Liver (tissue), 3 donors: Measurements from ENCODE around the gene NFIX.

ENCODE experiments used
- ATF3 ChIP-seq: IDR thresholded peaks from 2 replicates; pipeline ENCODE4 v1.6.1; 2016; ENCODE audit warnings: antibody characterized with exemption
- FOXA1 ChIP-seq: IDR thresholded peaks from 2 replicates; pipeline ENCODE4 v1.6.1; 2016; ENCODE audit warnings: antibody characterized with exemption
- GABPA ChIP-seq, 2 donors: IDR thresholded peaks in 1 of 2; conservative IDR thresholded peaks in 1 of 2; 2 replicates each; pipeline ENCODE4 v1.6.1; 2016; ENCODE audit warnings: antibody characterized with exemption in 2 of 2, mild to moderate bottlenecking in 1 of 2, moderate library complexity in 1 of 2
- JUND ChIP-seq, 2 donors: IDR thresholded peaks; 2 replicates each; pipeline ENCODE4 v1.6.1; 2016; ENCODE audit warnings: antibody characterized with exemption in 2 of 2
- RAD21 ChIP-seq, 2 donors: IDR thresholded peaks; 2 replicates each; pipeline ENCODE4 v1.6.1; 2016; ENCODE audit warnings: antibody characterized with exemption in 2 of 2, mild to moderate bottlenecking in 2 of 2
- RXRA ChIP-seq, 2 donors: IDR thresholded peaks; 2 replicates each; pipeline ENCODE4 v1.6.1; 2017 to 2018; ENCODE audit warnings: antibody characterized with exemption in 2 of 2, mild to moderate bottlenecking in 1 of 2
- SP1 ChIP-seq: IDR thresholded peaks from 2 replicates; pipeline ENCODE4 v1.6.1; 2018; ENCODE audit warnings: antibody characterized with exemption, mild to moderate bottlenecking
- TAF1 ChIP-seq: conservative IDR thresholded peaks from 2 replicates; pipeline ENCODE4 v1.6.1; 2016; ENCODE audit warnings: antibody characterized with exemption, mild to moderate bottlenecking
- YY1 ChIP-seq: IDR thresholded peaks from 2 replicates; pipeline ENCODE4 v1.6.1; 2016; ENCODE audit warnings: antibody characterized with exemption, mild to moderate bottlenecking
- TF ChIP-seq, protein P1 (sequence below): fragments of 150-350 bp; IDR thresholded peaks from 2 replicates; pipeline ENCODE4 v1.5.1; 2017; ENCODE audit warnings: improper control_type of control experiment, low read depth, low read length; ENCODE audit not compliant: missing input control
- TF ChIP-seq, protein P2 (sequence below): IDR thresholded peaks from 2 replicates; pipeline ENCODE4 v1.6.1; 2016; ENCODE audit warnings: antibody characterized with exemption
- TF ChIP-seq, protein P3 (sequence below): IDR thresholded peaks from 2 replicates; pipeline ENCODE4 v1.6.1; 2016; ENCODE audit warnings: antibody characterized with exemption
- donor health status: healthy.
- donor health status: healthy.

GRCh38 chr19:12984143-12984627 lies 11.1 kb upstream of the NFIX start:
- TF ChIP-seq YY1 (no peak), RAD21 (IDR thresholded peaks at IDR 0.05) (no peak), GABPA (IDR thresholded peaks at IDR 0.05 in 1 of 2, conservative IDR thresholded peaks at IDR 0.05 in 1 of 2) (no peak), JUND (IDR thresholded peaks at IDR 0.05) (no peak), TAF1 (no peak), FOXA1 (no peak), RXRA (IDR thresholded peaks at IDR 0.05) (no peak), ATF3 (no peak), SP1 (no peak)
- TF ChIP-seq, protein P1, sequence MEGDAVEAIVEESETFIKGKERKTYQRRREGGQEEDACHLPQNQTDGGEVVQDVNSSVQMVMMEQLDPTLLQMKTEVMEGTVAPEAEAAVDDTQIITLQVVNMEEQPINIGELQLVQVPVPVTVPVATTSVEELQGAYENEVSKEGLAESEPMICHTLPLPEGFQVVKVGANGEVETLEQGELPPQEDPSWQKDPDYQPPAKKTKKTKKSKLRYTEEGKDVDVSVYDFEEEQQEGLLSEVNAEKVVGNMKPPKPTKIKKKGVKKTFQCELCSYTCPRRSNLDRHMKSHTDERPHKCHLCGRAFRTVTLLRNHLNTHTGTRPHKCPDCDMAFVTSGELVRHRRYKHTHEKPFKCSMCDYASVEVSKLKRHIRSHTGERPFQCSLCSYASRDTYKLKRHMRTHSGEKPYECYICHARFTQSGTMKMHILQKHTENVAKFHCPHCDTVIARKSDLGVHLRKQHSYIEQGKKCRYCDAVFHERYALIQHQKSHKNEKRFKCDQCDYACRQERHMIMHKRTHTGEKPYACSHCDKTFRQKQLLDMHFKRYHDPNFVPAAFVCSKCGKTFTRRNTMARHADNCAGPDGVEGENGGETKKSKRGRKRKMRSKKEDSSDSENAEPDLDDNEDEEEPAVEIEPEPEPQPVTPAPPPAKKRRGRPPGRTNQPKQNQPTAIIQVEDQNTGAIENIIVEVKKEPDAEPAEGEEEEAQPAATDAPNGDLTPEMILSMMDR = no peak
- TF ChIP-seq, protein P2, sequence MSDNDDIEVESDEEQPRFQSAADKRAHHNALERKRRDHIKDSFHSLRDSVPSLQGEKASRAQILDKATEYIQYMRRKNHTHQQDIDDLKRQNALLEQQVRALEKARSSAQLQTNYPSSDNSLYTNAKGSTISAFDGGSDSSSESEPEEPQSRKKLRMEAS = no peak
- TF ChIP-seq, protein P3, sequence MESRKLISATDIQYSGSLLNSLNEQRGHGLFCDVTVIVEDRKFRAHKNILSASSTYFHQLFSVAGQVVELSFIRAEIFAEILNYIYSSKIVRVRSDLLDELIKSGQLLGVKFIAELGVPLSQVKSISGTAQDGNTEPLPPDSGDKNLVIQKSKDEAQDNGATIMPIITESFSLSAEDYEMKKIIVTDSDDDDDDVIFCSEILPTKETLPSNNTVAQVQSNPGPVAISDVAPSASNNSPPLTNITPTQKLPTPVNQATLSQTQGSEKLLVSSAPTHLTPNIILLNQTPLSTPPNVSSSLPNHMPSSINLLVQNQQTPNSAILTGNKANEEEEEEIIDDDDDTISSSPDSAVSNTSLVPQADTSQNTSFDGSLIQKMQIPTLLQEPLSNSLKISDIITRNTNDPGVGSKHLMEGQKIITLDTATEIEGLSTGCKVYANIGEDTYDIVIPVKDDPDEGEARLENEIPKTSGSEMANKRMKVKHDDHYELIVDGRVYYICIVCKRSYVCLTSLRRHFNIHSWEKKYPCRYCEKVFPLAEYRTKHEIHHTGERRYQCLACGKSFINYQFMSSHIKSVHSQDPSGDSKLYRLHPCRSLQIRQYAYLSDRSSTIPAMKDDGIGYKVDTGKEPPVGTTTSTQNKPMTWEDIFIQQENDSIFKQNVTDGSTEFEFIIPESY = no peak
